ENCODE data around the gene ITGA2.

- TF ChIP-seq CTCF (IDR thresholded peaks at IDR 0.05; ENCODE audit: insufficient read depth, low read length, poor library complexity, severe bottlenecking) = no peak
- no peak for TF ChIP-seq EZH2phosphoT487 (conservative IDR thresholded peaks at IDR 0.05; ENCODE audit: low read length)
Observed at GRCh38 chr5:52983731-52984636, 5.2 kb upstream of the ITGA2 start.
